Ecto neural progenitor cell (in vitro differentiated cells): ENCODE results near the gene CELA1.

Source experiments
- DNase-seq: peaks from one replicate; pipeline ENCODE4 v3.0.0-alpha.2; 2018; ENCODE audit warnings: low spot score

Gene CELA1

DNA sequence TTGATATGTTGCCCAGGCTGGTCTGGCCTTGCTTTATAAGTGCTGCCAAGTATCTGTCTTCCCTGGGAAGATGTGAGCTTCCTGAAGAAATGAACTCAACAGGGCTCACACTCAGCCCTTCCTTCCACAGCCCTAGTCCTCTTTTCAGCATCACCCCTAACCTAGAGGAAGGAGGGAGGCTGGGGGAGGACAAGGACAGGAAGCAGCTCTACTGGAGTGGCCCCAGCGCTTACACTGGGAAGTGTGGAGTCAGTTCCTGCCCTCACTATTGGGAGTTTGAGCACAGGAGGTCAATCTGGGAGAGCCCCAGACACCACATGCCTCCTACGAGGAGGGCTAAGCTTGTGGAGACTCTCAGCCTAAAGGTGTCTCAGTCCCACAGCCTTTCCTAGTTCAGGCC lies 27.9 kb upstream of the CELA1 start:
- no peak for DNase-seq

DNA sequence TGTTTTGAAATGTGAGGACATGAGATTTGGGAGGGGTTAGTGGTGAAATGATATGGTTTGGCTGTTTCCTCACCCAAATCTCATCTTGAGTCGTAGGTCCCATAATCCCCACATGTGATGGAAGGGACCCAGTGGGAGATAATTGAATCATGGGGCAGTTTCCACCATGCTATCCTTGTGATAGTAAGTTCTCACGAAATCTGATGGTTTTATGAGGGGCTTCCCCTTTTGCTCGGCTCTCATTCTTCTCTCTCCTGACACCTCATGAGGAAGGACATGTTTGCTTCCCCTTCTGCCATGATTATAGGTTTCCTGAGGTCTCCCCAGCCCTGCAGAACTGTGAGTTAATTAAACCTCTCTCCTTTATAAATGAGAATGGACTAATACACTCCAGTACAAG lies 26.7 kb upstream of the CELA1 start:
- no peak for DNase-seq

DNA sequence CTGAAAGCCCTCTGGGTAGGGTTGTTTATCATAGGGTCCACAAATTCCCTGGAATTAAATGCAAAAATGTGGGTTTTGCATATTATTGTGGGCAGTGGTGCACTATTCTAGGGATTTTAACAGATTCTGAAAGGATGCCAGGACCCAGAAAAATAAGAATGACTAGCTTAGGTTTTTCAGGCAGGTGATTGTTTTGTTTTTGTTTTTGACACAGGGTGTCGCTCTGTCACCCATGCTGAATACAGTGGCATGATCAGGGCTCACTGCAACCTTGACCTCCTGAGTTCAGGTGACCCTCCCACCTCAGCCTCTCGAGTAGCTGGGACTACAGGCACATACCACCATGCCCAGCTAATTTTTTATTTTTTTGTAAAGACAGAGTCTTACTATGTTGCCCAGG lies 25.5 kb upstream of the CELA1 start:
- DNase-seq, result no peak

DNA sequence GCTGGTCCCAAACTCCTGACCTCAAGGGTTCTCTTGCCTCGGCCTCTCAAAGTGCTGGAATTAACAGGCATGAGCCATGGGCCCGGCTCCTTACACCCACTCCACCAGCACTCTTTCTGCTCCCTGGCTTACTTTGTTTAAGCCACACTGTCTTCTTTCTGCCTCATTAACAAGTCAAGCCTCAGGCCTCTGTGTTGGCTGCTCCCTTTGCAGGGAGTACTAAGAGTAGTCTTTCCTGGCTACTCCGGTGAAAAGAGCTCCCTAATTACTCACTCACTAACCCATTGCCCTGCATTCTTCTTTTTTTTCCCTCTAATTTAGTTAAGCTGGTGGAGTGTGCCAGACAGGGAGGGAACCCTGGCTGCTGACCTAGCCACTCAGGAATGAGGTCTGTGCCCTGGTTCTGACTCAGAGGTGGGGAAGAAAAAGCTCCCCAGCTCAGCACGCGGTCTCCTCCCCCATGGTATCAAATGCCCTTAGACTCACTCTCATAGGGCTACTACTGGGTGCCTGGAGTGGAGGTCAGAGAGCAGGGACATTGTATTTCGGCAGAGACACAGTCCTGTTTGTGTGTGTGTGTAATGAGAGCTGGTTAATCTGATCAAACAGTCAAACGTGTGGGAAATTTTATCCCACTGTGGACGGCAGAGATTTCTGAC lies 24.9 kb upstream of the CELA1 start:
- peak; percentile 69 for DNase-seq

DNA sequence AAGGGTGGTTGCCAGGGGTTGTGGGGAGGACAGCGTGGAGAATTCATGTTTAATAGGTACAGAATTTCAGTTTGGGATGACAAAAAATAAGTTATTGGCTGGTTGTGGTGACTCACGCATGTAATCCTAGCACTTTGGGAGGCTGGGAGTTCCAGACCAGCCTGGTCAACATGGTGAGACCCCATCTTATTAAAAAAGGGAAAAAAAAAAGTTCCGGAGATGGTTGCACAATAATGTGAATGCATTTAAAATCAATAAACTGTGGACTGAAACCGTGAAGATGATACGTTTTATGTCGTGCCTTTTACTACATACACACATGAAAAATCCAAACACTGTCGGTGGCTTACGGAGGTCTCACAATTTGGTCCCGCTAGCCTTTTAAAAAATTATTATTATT lies 24.2 kb upstream of the CELA1 start:
- DNase-seq, result no peak

DNA sequence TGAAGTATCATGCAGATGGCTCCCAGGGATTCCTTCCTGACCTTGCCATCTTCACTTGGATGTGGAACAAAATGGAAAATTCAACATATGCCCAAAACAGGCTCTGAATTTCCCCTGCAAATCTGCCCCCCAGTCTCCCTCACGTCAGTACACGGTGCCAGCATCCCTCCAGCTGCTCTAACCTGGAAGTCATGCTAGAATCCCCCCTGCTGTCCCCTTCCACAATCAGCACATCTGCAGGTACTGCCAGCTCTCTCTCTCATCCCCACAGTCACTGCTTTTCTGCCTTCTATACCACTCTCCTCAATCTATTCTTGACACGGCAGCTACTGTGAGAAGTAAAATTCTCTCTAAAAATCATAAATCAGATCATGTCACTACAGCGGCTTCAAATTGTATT lies 23.1 kb upstream of the CELA1 start:
- DNase-seq, result no peak

DNA sequence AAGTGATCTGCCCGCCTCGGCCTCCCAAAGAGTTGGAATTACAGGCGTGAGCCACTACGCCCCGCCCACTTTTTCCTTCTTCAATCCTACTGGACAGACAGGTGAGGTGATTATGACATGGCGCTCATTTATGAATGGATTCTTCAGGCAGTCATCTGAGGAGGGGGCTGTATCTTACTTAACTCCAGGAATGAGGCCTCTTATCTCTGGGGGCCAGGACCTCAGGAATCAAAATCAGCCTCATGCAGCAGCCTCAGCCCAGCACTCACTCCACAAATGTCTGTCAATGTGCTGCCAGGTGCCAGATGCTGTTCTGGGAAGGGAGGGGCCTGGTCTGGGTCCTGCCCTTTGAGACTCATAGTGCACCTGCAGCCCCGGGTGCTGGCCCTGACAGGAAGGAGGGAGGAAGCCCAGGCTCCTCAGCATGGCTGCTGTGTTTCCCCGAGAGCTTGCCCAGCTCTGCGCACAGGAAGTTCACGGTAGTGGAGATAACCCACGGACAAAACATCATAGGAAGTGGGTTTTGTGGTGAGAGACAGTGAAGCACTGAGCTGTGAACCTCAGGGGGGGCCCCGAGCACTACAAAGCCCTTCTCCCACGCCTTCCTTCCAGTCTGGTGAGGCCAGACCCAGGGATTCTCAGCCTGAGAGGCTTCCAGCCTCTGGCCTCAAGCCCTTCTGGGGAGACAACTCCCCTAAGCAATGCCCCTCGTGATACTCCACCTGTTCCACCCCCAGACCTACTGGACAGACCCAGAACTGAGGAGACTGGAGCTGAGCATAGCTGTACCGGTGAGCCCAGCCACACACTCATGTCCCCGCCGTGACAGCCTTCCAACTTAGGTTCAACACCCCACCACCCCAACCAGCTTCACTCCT lies 22.4 kb upstream of the CELA1 start:
- no peak for DNase-seq

DNA sequence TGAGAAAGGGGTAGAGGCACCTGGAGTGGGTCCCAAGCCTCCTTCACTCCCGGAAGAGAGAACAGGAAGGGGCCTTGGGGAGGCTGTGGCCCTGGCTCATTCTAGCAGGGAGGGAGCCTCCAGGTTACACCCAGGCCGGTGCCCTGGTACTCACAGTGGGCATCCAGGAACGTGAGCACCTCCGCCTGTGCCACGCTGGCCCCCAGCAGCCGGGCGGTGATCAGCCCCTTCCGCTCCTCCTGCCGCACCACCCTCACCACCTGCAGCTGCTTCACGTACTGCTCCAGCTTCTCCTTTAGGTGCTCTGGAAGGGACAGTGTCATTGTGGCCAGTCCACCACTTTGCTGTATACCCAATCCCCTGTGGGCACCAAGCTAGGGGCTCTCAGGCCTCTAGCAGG lies 18.8 kb upstream of the CELA1 start:
- DNase-seq, result no peak

DNA sequence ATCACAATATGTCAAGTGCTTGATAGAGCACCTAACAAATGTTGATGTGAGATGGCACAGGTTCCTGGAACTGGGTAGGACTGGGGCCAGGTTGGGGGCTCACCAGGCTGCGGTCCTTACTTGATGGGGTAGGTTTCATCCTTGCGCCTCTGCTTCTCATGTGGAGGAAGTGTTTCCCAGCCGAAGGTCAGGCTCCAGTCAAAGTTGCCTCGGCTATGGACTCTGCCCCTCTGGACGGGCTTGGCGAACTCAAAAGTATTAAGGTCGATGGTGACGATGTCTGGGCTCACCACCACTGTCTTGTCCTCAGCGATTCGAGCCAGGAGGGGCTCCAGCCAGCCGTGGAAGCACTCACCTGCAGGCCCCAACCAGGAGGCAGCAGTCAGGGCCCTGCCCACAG lies 17.5 kb upstream of the CELA1 start:
- DNase-seq, result no peak

DNA sequence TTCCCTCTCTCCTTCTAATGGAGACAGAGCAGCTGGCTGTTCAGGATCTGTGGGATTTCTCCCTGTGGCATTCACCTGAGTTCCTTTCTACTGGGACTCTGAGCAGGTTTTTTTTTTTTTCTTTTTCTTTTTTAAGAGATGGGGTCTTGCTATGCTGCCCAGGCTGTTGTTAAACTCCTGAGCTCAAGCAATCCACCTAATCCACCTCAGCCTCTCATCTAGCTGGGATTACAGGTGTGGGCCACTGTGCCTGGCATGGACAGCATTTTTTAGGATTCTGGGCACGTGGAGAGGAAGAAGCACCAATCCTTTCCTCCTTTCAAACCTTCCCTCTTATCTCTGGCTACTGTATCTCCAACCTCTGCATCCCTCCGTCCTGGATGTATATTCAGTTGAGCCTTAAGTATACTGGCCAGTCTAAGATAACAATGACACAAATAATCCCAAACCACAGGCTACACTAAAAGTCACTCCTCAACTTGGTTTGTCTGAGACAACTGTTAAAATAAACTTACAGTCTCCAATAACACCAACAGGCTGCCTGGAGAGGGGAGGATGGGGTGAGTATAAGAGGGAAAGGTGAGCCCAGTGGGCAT lies 16.4 kb upstream of the CELA1 start:
- DNase-seq, result no peak

DNA sequence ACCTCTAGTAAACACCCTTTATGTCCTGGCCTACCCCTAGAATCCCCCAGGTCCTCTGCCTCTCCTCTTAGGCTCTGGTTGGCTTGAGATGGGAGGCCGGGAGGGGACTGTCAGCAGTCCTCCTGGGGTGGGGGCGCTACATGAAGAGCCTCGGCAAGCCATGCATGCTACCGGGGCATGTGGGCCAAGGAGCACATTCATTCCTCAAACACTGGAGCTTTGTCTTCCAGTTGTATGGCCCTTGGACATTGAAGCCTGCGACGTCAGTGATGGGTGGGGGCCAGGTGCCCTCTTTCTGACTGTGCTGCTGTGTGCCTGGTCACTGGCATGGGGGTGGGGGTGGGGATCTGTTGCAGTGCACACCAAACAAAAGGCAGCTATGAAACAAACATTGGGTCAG lies 15.8 kb upstream of the CELA1 start:
- no peak for DNase-seq

DNA sequence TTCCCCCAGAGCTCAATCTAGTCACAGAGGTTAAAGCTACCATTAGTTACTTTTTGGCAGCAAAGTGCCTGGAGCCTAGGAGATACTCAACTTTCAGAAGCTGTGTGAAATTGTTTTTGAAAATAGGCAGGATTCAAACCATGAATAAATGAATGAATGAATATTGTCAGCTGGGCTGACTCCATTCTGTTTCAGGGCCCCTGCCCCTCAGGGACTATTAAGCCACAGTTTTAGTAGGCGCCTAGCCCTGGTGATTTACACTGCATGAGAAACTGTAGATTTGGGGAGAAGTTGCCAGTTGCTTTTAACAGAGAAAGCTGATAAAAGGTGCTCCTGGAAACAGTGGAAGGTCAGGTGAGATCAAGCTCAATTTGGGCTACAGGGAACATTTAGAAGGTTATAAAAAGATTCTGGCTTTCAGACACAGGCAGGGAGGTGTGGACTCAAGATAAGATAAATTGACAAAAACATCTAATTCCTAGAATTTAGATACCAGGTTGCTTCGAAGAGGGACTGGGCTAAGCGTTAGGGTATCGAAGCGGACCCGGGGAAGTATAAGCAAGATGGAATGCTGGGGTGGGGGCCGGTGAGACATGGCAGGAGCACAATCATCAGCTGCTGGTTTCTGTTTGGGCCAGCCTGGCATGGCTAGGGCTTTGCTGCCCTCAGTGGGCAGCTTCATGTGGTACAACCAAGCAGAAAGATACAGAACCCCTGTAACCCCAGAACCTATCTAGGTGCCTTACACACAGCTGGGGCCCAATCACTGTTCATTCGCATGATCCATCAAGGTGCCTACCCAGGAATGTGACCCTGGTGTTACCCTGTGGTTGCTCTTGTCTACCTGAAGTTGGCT lies 14.9 kb upstream of the CELA1 start:
- no peak for DNase-seq

DNA sequence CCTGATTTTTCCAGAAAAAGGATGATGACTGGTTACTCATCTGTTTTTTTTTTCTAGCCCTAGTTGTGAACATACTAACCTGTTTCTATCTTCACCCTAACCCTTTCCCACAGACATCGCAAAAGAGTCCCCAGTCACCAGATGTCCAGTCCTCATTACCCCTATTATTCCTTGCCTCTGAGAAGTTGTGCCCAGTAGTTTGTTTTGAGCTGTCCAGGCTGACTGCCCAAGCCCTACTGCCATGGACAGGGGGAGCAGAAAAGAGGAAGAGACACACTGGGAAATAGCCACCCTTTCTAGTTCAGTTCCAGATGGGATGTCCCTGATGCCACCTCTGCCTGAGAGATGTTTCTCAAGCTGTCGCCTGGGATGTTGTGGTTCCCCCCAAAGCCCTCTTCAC lies 13.8 kb upstream of the CELA1 start:
- DNase-seq, result no peak

DNA sequence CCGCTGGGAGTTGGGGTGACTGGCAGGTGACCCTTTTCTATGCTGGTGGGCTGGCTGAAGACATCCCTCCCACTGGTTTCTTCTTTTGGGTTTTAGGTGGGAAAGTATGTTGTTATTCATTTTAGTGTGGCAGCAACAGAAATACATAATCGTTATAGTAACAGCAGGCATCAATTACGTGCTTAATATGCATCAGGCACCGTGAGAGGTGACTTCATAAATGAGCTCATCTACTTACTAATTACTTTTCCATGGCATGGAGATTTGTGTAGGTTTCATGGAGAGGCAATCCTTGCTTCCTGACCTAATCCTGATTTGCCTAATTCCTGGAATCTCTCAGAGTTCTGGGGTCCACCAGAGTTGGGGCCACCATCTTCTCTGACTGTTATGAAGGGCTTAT lies 13.4 kb upstream of the CELA1 start:
- no peak for DNase-seq

DNA sequence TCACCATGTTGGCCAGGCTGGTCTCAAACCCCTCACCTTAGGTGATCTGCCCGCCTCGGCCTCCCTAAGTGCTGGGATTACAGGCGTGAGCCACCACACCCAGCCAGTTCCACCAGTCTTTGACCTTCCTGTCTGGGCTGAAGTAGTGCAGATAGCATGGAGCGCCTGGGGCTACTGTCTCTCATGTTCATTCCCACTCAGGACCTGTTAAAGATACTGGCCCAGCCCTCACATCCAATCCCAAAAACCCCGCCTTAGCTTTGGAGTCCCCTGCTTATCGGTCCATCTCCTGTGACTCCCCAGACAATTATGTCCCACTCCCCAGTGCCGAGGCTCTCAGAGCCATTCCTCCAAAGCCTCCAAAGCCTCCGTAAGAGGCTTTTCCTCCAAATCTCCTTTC lies 12.0 kb upstream of the CELA1 start:
- DNase-seq, result no peak

DNA sequence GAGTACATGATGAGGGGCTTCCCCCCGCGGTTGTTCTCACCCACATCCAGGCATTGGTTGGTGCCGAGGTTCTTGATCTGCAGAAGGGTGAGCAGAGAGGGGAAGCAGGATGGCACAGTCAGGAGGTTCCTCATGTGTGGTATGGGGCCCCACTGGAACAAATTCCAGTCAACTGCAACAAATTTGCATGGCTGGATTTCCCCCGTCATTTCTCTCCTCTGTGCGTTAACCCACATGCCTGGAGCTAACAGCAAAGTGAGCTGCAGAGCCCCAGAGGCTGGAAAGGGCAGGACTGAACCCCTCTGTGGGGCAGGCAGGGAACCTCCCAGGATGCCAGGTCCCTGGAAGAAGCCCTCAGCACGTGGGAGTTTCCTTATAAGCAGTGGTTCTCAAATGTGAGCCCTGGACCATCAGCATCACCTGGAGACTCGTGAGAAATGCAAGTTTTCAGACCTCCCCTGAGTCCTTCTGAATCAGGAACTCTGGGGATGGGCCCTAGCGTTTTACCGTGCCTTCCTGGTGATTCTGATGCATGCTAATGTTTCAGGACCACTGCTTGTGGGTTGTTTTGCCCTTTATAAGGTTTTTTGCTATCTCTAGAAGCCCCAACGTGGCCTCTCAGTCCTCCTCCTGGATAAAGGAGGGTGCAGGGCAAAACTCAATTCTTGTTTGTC lies 11.0 kb upstream of the CELA1 start:
- no peak for DNase-seq

DNA sequence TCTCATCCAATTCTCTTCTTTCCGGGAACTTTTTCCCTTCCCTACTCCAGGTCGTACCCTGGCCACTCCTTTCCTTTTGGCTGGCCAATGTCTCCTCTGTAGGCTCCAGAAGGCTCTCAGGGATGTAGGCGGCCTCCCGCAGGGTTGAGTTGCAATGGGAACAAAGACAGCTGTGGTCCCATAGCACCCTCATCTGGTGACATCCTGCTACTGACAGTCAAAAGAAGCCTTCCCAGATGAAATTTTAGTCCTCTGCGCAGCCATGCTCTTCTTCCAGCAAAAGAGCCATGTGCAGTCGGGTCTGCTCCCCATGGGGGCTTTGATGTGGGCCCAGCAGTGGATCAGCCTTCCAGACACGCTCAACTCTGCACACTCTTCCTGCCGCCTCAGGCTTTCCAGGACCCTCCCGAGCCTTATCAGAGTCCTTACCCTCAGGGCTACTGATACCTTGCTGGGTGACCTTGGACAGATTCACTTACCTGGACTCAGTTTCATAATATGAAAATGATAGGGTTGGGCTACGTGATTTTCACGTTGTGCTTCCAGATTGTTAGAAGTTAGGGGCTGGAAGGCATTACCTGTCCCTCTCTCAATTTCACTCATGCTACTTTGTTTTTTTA lies 5.5 kb upstream of the CELA1 start:
- peak; percentile 90 for DNase-seq

DNA sequence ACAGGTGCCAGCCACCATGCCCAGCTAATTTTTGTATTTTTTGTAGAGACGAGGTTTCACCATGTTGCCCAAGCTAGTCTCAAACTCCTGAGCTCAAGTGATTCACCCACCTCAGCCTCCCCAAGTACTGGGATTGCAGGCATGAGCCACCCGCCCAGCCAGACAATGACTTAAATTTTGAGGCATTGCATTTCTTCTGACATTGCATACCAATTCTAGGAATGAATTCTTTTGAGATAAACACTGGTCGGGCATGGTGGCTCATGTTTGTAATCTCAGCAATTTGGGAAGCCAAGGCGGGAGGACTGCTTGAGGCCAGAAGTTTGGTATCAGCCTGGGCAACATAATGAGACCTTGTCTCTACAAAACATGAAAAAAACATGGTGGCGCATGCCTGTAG lies 2.5 kb upstream of the CELA1 start:
- no peak for DNase-seq

DNA sequence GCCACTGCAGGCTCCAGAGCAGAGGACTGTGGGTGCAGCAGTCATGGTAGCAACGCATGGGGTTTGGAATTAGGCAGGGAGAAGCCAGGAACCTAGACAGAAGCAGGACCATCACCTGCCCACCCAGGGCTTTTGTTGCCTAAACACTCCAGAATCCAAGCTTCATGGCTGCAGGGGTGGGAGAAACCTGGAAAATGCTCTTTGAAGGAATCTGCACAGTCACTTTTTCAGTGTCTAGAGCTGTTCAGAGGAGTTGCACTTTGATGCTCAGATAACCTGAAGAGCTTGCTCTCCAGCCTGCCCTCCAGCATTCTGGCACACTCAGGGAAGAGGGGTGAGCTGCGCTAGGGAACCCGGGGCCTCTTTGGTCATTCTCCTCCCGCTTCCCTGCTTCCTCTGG lies 1.6 kb upstream of the CELA1 start:
- DNase-seq, result no peak

DNA sequence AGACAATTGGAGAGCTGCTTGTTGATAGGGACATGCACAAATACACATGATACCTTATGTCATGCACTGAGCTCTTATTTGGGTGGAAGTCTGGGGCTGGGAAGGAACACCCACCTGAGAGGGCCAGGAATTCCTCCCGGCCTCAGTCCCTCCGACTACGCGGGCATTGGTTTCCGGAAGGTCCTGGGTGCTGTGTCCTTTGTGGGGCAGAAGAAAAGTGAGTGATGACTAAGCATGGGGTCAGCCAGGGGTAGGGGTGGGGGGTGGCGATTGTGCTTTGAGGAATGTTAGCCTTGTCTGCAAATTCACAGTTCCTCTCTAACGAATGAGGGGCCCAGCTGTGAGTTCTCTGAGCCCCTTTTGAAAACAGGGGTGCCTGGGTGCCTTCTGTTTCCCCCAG lies 798 bp downstream of the CELA1 start:
- no peak for DNase-seq

DNA sequence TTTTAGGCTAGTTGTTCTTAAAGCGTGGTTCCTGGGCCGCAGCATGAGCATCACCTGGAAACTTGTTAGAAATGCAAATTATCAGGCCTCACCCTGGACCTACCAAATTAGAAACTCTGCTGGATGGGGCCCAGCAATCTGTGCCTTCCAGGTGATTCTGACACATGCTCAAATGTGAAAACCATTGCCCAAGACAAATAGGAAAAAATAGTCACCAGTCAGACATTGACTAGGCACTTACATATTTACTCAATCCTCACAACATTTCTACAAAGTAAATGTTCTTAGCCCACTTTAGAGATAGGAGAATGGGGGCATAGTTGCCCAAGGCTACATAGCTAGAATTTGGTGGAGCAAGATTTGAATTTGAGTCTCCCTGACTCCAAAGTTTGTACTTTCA lies 3.3 kb downstream of the CELA1 start:
- no peak for DNase-seq

DNA sequence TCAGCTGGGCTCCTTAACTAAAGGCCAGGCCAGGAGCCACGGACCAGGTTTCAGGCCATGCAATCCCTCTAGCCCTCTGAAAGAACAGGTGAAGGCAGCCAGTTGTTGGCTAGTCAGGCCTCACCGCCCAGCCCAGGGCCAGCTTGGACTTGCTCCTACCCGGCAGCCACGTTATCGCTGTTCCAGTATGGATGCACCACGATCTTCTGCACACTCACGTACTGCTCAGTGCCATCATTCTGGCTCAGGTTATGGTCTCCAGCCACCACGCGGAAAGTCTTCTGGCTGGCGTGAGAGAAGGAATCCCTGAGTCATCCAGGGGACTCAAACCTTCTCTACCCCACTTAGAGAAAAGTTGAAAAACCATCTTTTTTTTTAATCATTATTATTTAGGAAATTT lies 4.1 kb downstream of the CELA1 start:
- no peak for DNase-seq
